OCI-LY3 (cell line): ENCODE results near the gene MPIG6B.

Source experiments
- H2AFZ ChIP-seq: fragments of 200-600, 300-600 bp; shearing (Covaris generic); 2 replicates; pipeline ENCODE4 v1.6.0; 2014; ENCODE audit warnings: antibody characterized with exemption, low read depth, low read length
- H3K27ac ChIP-seq: fragments of 200-600, 300-600 bp; sonication (generic); 2 replicates; pipeline ENCODE4 v1.5.1; 2014; ENCODE audit warnings: mild to moderate bottlenecking, low read length, moderate library complexity, mixed read lengths
- H3K27me3 ChIP-seq: fragments of 200-600, 300-600 bp; sonication (generic); 2 replicates; pipeline ENCODE4 v1.6.1; 2014; ENCODE audit warnings: low read depth, low read length, mixed read lengths
- H3K36me3 ChIP-seq: fragments of 200-600, 300-600 bp; sonication (generic); replicated peaks from 2 replicates; pipeline ENCODE3; 2014; ENCODE audit warnings: low read depth, low read length, mixed read lengths
- H3K4me1 ChIP-seq: fragments of 300-600, 200-600 bp; sonication (generic); 2 replicates; pipeline ENCODE4 v1.6.1; 2014; ENCODE audit warnings: low read length, mixed read lengths
- H3K4me2 ChIP-seq: fragments of 200-600, 300-600 bp; sonication (generic); 2 replicates; pipeline ENCODE4 v1.6.1; 2014; ENCODE audit warnings: low read length, mixed read lengths
- H3K4me3 ChIP-seq: fragments of 300-600, 200-600 bp; sonication (generic); 2 replicates; pipeline ENCODE4 v1.5.1; 2014; ENCODE audit warnings: antibody characterized with exemption, mild to moderate bottlenecking, low read length, moderate library complexity
- H3K79me2 ChIP-seq: fragments of 300-600, 200-600 bp; shearing (Covaris generic); 2 replicates; pipeline ENCODE4 v1.6.1; 2014; ENCODE audit warnings: mild to moderate bottlenecking, low read length, mixed read lengths
- H3K9ac ChIP-seq: fragments of 300-600, 200-600 bp; shearing (Covaris generic); 2 replicates; pipeline ENCODE4 v1.6.0; 2014; ENCODE audit warnings: mild to moderate bottlenecking, low read length, moderate library complexity
- H3K9me3 ChIP-seq: fragments of 200-600, 300-600 bp; shearing (Covaris generic); 2 replicates; pipeline ENCODE4 v1.6.1; 2014; ENCODE audit warnings: low read length, mixed read lengths; ENCODE audit not compliant: insufficient read depth
- H4K20me1 ChIP-seq: fragments of 200-600, 300-600 bp; sonication (generic); 2 replicates; pipeline ENCODE4 v1.6.1; 2016; ENCODE audit warnings: low read length, mixed read lengths; ENCODE audit not compliant: insufficient read depth
- CTCF ChIP-seq: fragments of 200-600, 300-600 bp; sonication (generic); IDR thresholded peaks from 2 replicates; pipeline ENCODE4 v1.5.1; 2014; ENCODE audit warnings: antibody characterized with exemption, low read length, low read depth
- EZH2phosphoT487 ChIP-seq: fragments of 200-600 bp; shearing (Covaris generic); IDR thresholded peaks from 2 replicates; pipeline ENCODE4 v1.6.1; 2018; ENCODE audit warnings: antibody characterized with exemption, mixed run types, low read depth

The MPIG6B gene

GRCh38 chr6:31732029-31732428, 8.9 kb downstream of the MPIG6B start:
- Histone ChIP-seq H3K36me3 (peaks cover 34% of the 10 kb centered on the region), H3K27ac (no peak overlapping the region)
- TF ChIP-seq EZH2phosphoT487 (no peak), CTCF (no peak)

GRCh38 chr6:31733734-31734133, 10.6 kb downstream of the MPIG6B start:
- no peak overlapping the region for H3K4me2 ChIP-seq
- no peak overlapping the region for H3K4me3 ChIP-seq
- H3K27ac ChIP-seq, result no peak overlapping the region
- TF ChIP-seq CTCF (no peak), EZH2phosphoT487 (no peak)
- H3K79me2 ChIP-seq, result peaks cover 37% of the 10 kb centered on the region
- H3K27me3 ChIP-seq, result no peaks in the 10 kb centered on the region
- H4K20me1 ChIP-seq, result peaks cover 8% of the 10 kb centered on the region
- H2AFZ ChIP-seq, result no peak overlapping the region
- no peaks in the 10 kb centered on the region for H3K9me3 ChIP-seq
- H3K36me3 ChIP-seq, result peaks cover 30% of the 10 kb centered on the region
- H3K4me1 ChIP-seq, result peaks cover 41% of the 10 kb centered on the region
- no peak overlapping the region for H3K9ac ChIP-seq

More at GRCh38 chr6:31732029-31732428, 8.9 kb downstream of the MPIG6B start:
- H3K9me3 ChIP-seq, result no peaks in the 10 kb centered on the region
- no peak overlapping the region for H3K9ac ChIP-seq
- no peak overlapping the region for H3K4me3 ChIP-seq
- H3K79me2 ChIP-seq, result peaks cover 37% of the 10 kb centered on the region
- peaks cover 41% of the 10 kb centered on the region for H3K4me1 ChIP-seq
- no peak overlapping the region for H2AFZ ChIP-seq
- H3K27me3 ChIP-seq, result no peaks in the 10 kb centered on the region
- H4K20me1 ChIP-seq, result peaks cover 13% of the 10 kb centered on the region
- H3K4me2 ChIP-seq, result no peak overlapping the region

- H3K4me3 ChIP-seq, result peak overlapping the region; percentile 95
- H4K20me1 ChIP-seq, result peaks cover 8% of the 10 kb centered on the region
- H3K4me1 ChIP-seq, result peaks cover 39% of the 10 kb centered on the region
- H3K27me3 ChIP-seq, result no peaks in the 10 kb centered on the region
- peak overlapping the region; percentile 98 for H3K27ac ChIP-seq
- H2AFZ ChIP-seq, result no peak overlapping the region
- peaks cover 30% of the 10 kb centered on the region for H3K36me3 ChIP-seq
- H3K79me2 ChIP-seq, result peaks cover 37% of the 10 kb centered on the region
- H3K9me3 ChIP-seq, result no peaks in the 10 kb centered on the region
- no peak for TF ChIP-seq EZH2phosphoT487
- TF ChIP-seq CTCF, result no peak
- peak overlapping the region; percentile 99; the same call in 1 of the 2 replicates for H3K9ac ChIP-seq
- H3K4me2 ChIP-seq, result peak overlapping the region; percentile 98
Observed at GRCh38 chr6:31734247-31734820, 11.2 kb downstream of the MPIG6B start.

- Histone ChIP-seq H3K9me3 (no peaks in the 10 kb centered on the region), H4K20me1 (peaks cover 8% of the 10 kb centered on the region), H3K27me3 (no peaks in the 10 kb centered on the region), H3K79me2 (peaks cover 38% of the 10 kb centered on the region), H3K4me3 (peak overlapping the region; percentile 95), H3K4me2 (peak overlapping the region; percentile 98), H3K9ac (peak overlapping the region; percentile 99), H2AFZ (no peak overlapping the region), H3K27ac (peak overlapping the region; percentile 98), H3K4me1 (peaks cover 34% of the 10 kb centered on the region), H3K36me3 (peaks cover 29% of the 10 kb centered on the region)
- TF ChIP-seq CTCF (no peak), EZH2phosphoT487 (no peak)
Observed at GRCh38 chr6:31734821-31735406, 11.7 kb downstream of the MPIG6B start.
